Measurements from ENCODE around the gene SRPX2.
A peak's percentile ranks its signal among the peaks of the same experiment; 100 is the strongest.

Gene SRPX2

GRCh38 chrX:100650841-100651240, 6.8 kb downstream of the SRPX2 start:
- no peak for DNase-seq (ENCODE audit: low spot score)

GRCh38 chrX:100652266-100652665, 8.3 kb downstream of the SRPX2 start:
- no peak for DNase-seq (ENCODE audit: low spot score)

- DNase-seq (ENCODE audit: low spot score) = no peak
Observed at GRCh38 chrX:100654261-100654660, 10.3 kb downstream of the SRPX2 start.

- no peak for DNase-seq (ENCODE audit: low spot score)
Observed at GRCh38 chrX:100658941-100659381, 15.0 kb downstream of the SRPX2 start.

GRCh38 chrX:100659431-100660137, 15.6 kb downstream of the SRPX2 start:
- DNase-seq (ENCODE audit: low spot score) = no peak

GRCh38 chrX:100662170-100662569, 18.2 kb downstream of the SRPX2 start:
- no peak for DNase-seq (ENCODE audit: low spot score)

- no peak for DNase-seq (ENCODE audit: low spot score)
Observed at GRCh38 chrX:100662796-100663195, 18.8 kb downstream of the SRPX2 start.

- DNase-seq (ENCODE audit: low spot score) = no peak
Observed at GRCh38 chrX:100663642-100664041, 19.6 kb downstream of the SRPX2 start.

- no peak for DNase-seq (ENCODE audit: low spot score)
Observed at GRCh38 chrX:100672966-100673365, 29.0 kb downstream of the SRPX2 start.

- no peak for DNase-seq (ENCODE audit: low spot score)
Observed at GRCh38 chrX:100673397-100673953, 29.5 kb downstream of the SRPX2 start.

GRCh38 chrX:100674705-100675104, 30.7 kb downstream of the SRPX2 start:
- no peak for DNase-seq (ENCODE audit: low spot score)

- DNase-seq (ENCODE audit: low spot score) = no peak
Observed at GRCh38 chrX:100677611-100678181, 33.7 kb downstream of the SRPX2 start.

- DNase-seq (ENCODE audit: low spot score) = no peak
Observed at GRCh38 chrX:100680756-100681155, 36.8 kb downstream of the SRPX2 start.

GRCh38 chrX:100681599-100681998, 37.6 kb downstream of the SRPX2 start:
- no peak for DNase-seq (ENCODE audit: low spot score)

GRCh38 chrX:100682939-100683338, 38.9 kb downstream of the SRPX2 start:
- no peak for DNase-seq (ENCODE audit: low spot score)

GRCh38 chrX:100685284-100685996, 41.4 kb downstream of the SRPX2 start:
- peak; percentile 62 for DNase-seq (ENCODE audit: low spot score)

GRCh38 chrX:100685997-100686305, 42.0 kb downstream of the SRPX2 start:
- DNase-seq (ENCODE audit: low spot score) = no peak

GRCh38 chrX:100687128-100687527, 43.1 kb downstream of the SRPX2 start:
- DNase-seq (ENCODE audit: low spot score) = no peak

- no peak for DNase-seq (ENCODE audit: low spot score)
Observed at GRCh38 chrX:100687546-100687945, 43.5 kb downstream of the SRPX2 start.

GRCh38 chrX:100695302-100695701, 51.3 kb downstream of the SRPX2 start:
- no peak for DNase-seq (ENCODE audit: low spot score)

- DNase-seq (ENCODE audit: low spot score) = no peak
Observed at GRCh38 chrX:100695991-100696390, 52.0 kb downstream of the SRPX2 start.

GRCh38 chrX:100696699-100697351, 52.8 kb downstream of the SRPX2 start:
- DNase-seq (ENCODE audit: low spot score) = no peak

GRCh38 chrX:100698551-100698950, 54.6 kb downstream of the SRPX2 start:
- DNase-seq (ENCODE audit: low spot score) = no peak
